H4 (cell line): ENCODE measurements around the gene GAS2L1. TPM values are rescaled to one million over a fixed set of nuclear protein-coding genes. Genes with fewer than 3 reads are reported as not detected.

Experiments
- DNase-seq: peaks from one replicate; pipeline ENCODE4 v3.0.0-alpha.2; 2015; ENCODE audit warnings: low spot score
- total RNA-seq: library from RNA; depleted of rRNA; stranded (reverse); fragments of >200 nt; shearing (Covaris generic); gene quantifications from 2 replicates; pipeline ENCODE4 v1.2.3, GENCODE V29; 2014

The GAS2L1 gene
- total RNA-seq, 1 experiment from 2014 or later, result 4.0 TPM

GRCh38 chr22:29309332-29310064 lies 3.0 kb downstream of the GAS2L1 start:
- DNase-seq, result peak; percentile 19

DNA sequence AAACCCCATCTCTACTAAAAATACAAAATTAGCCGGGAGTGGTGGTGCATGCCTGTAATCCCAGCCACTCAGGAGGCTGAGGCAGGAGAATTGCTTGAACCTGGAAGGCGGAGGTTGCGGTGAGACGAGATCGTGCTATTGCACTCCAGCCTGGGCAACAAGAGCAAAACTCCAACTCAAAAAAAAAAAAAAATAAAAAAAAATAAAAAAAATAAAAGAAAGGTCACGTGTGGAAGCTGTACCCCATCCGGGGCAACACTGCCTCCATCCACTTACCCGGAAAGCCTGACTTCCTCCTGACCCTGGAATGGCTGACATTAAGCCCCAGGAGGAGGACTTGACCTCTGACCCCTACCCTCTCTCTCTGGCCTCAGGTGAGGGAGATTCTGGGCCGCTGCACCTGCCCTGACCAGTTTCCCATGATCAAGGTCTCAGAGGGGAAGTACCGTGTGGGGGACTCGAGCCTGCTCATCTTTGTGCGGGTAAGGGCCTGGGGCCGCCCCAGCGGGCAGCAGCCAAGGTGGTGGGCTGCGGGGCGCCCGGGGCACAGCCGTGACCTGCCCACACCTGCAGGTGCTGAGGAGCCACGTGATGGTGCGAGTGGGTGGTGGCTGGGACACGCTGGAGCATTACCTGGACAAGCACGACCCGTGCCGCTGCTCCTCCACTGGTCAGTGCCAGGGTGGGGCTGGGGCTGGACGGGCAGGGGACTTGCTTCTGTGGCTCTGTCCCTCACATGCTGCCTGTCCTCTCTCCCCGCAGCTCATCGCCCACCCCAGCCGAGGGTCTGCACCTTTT lies 3.8 kb downstream of the GAS2L1 start:
- DNase-seq, result no peak

DNA sequence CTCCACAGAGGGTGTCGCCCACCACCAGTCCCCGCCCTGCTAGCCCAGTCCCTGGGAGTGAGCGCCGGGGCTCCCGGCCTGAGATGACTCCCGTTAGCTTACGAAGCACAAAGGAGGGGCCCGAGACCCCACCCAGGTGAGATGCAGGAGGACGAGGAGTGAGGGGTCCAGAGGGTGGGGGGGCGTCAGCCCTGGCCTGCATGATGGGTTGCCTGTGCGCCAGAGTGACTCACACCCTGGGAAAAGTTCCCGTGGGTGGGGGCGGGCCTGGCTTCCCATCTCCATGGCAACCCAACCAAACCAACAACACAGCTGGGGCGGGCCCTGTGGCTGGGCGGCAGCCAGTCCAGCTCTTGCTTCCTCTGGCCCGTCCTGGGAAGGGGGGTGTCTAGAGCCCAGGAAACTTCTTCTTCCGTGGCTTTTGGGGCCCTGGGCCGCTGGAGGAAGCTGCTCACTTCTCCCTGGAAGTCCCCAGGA lies 4.5 kb downstream of the GAS2L1 start:
- DNase-seq, result peak; percentile 85

DNA sequence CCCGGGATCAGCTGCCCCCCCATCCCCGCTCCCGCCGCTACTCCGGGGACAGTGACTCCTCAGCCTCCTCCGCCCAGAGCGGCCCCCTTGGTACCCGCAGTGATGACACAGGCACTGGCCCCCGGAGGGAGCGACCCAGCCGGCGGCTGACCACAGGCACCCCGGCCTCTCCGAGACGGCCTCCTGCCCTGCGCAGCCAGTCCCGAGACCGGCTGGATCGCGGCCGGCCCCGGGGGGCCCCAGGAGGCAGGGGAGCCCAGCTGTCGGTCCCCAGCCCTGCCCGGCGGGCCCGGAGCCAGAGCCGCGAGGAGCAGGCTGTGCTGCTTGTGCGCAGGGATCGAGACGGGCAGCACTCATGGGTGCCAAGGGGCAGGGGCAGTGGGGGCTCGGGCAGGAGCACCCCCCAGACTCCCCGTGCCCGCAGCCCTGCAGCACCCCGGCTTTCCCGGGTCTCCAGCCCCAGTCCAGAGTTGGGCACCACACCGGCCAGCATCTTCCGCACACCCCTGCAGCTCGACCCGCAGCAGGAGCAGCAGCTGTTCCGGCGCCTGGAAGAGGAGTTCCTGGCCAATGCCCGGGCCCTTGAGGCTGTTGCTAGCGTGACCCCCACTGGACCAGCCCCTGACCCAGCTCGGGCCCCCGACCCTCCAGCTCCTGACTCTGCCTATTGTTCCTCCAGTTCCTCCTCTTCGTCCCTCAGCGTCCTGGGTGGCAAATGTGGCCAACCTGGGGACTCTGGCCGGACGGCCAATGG lies 5.2 kb downstream of the GAS2L1 start:
- DNase-seq, result no peak

- no peak for DNase-seq
Observed at GRCh38 chr22:29312218-29313125, 6.0 kb downstream of the GAS2L1 start.

- no peak for DNase-seq
Observed at GRCh38 chr22:29313126-29313575, 6.7 kb downstream of the GAS2L1 start.

- no peak for DNase-seq
Observed at GRCh38 chr22:29313576-29314466, 7.4 kb downstream of the GAS2L1 start.

GRCh38 chr22:29314537-29315285 lies 8.3 kb downstream of the GAS2L1 start:
- no peak for DNase-seq

DNA sequence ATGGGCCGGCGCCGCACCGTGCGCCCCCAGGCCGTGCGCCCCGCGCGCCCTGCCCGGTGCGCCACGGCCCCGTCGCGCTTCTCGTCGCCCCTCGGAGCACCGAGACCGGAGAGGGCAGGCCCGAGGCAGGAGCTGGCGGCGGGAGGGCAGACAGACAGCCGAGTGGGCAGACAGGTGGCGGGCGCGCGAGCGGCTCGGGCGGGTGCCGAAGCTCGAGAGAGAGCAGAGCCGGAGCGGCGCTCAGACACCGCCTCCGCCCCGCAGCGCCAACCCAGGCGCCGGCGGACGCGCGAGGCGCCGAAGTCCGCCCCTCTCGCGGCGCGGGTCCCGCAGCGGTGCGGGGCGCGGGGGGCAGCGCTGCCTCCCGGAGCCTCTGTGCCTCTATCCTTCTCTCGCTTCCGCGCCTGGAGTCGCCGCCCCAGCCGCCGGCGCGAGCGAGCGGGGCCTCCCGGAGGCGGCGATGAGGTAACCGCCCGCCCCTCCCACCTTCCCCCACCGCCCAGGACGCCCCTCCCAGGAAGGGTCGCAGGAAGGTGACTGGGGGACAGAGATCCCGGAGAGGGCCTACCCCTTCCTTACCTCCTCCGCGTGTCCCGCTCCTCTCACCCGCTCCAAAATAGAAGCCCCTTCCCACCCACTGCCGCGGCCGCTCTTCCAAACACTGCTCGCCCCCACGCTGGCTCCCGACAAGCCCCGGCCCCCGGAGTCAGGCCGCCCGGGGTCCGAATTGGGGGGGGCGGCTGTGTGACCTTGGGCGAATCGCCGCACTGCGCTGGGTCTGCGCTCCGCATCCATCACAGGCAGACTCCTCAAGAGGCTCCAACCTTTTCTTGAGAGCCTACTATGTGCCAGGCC lies 9.1 kb downstream of the GAS2L1 start, which contains the start of gene RASL10A:
RASL10A (minus strand) TSS at position 412 of the 855 bp plus-strand sequence. CDS start 451 bp downstream, outside the sequence.
- DNase-seq, result no peak

GRCh38 chr22:29316141-29316828 lies 9.8 kb downstream of the GAS2L1 start:
- DNase-seq, result no peak

DNA sequence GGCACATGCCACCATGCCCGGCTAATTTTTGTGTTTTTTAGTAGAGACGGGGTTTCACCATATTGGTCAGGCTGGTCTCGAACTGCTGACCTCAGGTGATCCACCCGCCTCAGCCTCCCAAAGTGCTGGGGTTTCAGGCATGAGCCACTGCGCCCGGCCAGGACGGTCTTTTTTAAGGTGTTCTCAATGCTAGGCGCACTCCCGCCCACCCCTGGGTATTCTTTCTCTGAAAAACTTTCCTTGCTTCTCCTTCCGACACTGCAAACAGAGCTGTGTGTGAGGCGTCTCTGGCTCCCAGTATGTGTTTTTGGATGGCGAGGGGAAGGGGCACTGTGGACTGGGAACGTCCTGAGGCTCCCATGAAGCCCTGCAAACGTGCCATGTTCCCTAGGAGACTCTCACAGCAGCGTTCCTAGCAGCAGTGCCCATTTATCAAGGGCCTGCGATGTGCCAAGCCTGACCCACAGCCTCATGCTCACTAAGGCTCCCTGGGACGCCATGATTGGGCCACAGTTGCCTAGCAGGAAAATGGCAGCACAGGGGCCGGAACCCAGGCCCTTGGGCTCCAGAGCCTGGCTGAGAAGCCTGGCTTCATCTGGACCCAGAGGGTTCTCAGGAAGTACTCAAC lies 11.5 kb downstream of the GAS2L1 start:
- no peak for DNase-seq

GRCh38 chr22:29319072-29319471 lies 12.6 kb downstream of the GAS2L1 start:
- no peak for DNase-seq

GRCh38 chr22:29320546-29320945 lies 14.1 kb downstream of the GAS2L1 start:
- DNase-seq, result no peak

DNA sequence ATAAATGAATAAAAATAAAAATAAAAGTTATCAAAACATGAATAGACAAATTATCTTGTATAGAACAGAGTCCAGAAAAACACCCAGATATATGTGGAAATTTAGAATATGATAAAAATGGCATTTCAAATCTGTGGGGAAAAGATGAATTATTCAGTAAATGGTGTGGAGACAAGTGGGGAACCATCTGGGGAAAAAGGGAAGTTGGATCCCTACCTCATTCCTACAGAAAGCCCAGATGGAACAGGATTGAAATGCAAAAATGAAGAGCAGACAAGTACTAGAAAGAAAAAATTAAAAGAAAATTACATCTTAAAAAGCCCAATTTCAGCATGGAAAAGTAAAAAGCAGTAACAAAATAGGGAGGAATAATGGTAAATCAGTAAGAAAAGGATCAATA lies 17.2 kb downstream of the GAS2L1 start:
- DNase-seq, result no peak

DNA sequence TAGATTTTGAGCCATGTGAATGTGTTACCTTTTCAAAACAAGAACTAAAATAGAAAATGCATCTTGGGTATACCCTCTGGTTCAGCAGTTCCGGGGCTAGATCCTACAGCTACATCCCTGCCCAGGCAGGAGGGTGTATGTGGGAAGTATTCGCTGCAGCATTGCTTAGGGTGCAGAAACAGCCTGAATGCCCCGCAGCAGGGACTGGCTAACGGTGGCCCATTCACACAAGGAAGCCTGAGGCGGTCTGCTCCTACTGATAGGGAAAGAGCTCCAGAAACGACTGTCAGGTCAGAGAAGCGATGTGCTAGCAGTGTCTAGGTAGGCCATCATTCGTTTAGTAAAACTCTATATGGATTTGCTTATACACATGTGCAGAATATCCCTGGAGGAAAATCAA lies 18.9 kb downstream of the GAS2L1 start:
- DNase-seq, result no peak

GRCh38 chr22:29325785-29326315 lies 19.4 kb downstream of the GAS2L1 start:
- no peak for DNase-seq

DNA sequence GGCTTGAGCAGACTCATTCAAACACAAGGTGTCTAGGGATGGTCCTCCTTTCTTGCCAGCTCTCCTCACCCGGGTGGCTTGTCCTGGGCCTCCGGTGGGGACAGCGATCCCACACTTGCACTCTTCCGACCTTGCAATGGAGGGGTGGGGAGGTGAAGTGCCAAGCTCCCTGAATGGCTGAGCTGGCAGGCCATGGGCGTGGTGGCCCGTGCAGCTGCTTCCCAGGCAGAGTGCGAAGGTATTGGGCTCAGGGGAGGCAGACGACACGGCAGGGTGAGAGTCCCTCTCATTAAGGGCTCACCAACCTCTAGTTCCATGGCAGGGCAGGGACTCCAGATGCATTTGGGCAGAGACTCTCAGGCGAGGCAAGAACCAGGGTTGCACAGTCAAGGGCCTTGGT lies 20.0 kb downstream of the GAS2L1 start:
- no peak for DNase-seq
